ENCODE measurements around the gene ARF4.

GRCh38 chr3:57583544-57583943 lies 13.6 kb downstream of the ARF4 start:
- TF ChIP-seq, protein P1, sequence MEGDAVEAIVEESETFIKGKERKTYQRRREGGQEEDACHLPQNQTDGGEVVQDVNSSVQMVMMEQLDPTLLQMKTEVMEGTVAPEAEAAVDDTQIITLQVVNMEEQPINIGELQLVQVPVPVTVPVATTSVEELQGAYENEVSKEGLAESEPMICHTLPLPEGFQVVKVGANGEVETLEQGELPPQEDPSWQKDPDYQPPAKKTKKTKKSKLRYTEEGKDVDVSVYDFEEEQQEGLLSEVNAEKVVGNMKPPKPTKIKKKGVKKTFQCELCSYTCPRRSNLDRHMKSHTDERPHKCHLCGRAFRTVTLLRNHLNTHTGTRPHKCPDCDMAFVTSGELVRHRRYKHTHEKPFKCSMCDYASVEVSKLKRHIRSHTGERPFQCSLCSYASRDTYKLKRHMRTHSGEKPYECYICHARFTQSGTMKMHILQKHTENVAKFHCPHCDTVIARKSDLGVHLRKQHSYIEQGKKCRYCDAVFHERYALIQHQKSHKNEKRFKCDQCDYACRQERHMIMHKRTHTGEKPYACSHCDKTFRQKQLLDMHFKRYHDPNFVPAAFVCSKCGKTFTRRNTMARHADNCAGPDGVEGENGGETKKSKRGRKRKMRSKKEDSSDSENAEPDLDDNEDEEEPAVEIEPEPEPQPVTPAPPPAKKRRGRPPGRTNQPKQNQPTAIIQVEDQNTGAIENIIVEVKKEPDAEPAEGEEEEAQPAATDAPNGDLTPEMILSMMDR (IDR thresholded peaks at IDR 0.05) = no peak
- no peak for TF ChIP-seq EZH2 (IDR thresholded peaks at IDR 0.05; ENCODE audit: borderline replicate concordance, insufficient read depth, low read depth, low read length, poor library complexity, severe bottlenecking)

Data from B cell (primary cell).